Fibroblast of lung (primary cell): ENCODE results near the gene AK1. TPM values are rescaled to one million over a fixed set of nuclear protein-coding genes. Genes with fewer than 3 reads are reported as not detected.

Source experiments
- DNase-seq, 2 donors: peaks; one replicate each; pipeline versions ENCODE4 v3.0.0 to v3.0.0-alpha.2; 2010; ENCODE audit warnings: low read depth in 2 of 2
- H2AFZ ChIP-seq: 2 replicates; pipeline ENCODE4 v1.5.1; 2012; ENCODE audit warnings: low read length, control low read depth, inconsistent platforms
- H3K27ac ChIP-seq: 2 replicates; pipeline ENCODE4 v1.5.1; 2011; ENCODE audit warnings: low read length, control low read depth; ENCODE audit not compliant: insufficient read depth
- H3K27me3 ChIP-seq: 2 replicates; pipeline ENCODE4 v1.5.1; 2011; ENCODE audit warnings: mild to moderate bottlenecking, low read length; ENCODE audit not compliant: control insufficient read depth, insufficient read depth
- H3K36me3 ChIP-seq: 2 replicates; pipeline ENCODE4 v1.5.1; 2011; ENCODE audit warnings: low read length; ENCODE audit not compliant: control insufficient read depth, insufficient read depth
- H3K4me1 ChIP-seq: 2 replicates; pipeline ENCODE4 v1.5.1; 2011; ENCODE audit warnings: low read length; ENCODE audit not compliant: control insufficient read depth, insufficient read depth; ENCODE audit errors: extremely low read depth
- H3K4me2 ChIP-seq: 2 replicates; pipeline ENCODE4 v1.5.1; 2011; ENCODE audit warnings: low read length, control low read depth; ENCODE audit not compliant: insufficient read depth; ENCODE audit errors: extremely low read depth
- H3K4me3 ChIP-seq, 4 experiments: fragments of 200-600 bp in 1 of 4; sonication (generic) in 1 of 4; replicated peaks in 1 of 4; 2 replicates each; pipeline ENCODE4 v1.5.1; 2011 to 2016; ENCODE audit warnings: low read length in 4 of 4, low read depth in 3 of 4, mild to moderate bottlenecking in 3 of 4, control low read depth in 2 of 4, inconsistent platforms in 1 of 4, mixed read lengths in 1 of 4; ENCODE audit not compliant: insufficient read depth in 1 of 4; ENCODE audit errors: control extremely low read depth in 1 of 4
- H3K79me2 ChIP-seq: 2 replicates; pipeline ENCODE4 v1.5.1; 2012; ENCODE audit warnings: mild to moderate bottlenecking, low read length, inconsistent platforms; ENCODE audit not compliant: control insufficient read depth, insufficient read depth
- H3K9ac ChIP-seq: 2 replicates; pipeline ENCODE4 v1.5.1; 2011; ENCODE audit warnings: mild to moderate bottlenecking, low read length, control low read depth; ENCODE audit not compliant: insufficient read depth
- H3K9me3 ChIP-seq: 2 replicates; pipeline ENCODE4 v1.5.1; 2012; ENCODE audit warnings: low read depth, low read length; ENCODE audit not compliant: control insufficient read depth, insufficient read depth
- H4K20me1 ChIP-seq: 2 replicates; pipeline ENCODE4 v1.5.1; 2011; ENCODE audit warnings: low read length; ENCODE audit not compliant: control insufficient read depth, insufficient read depth; ENCODE audit errors: extremely low read depth
- CTCF ChIP-seq, 2 donors: IDR thresholded peaks in 1 of 2; conservative IDR thresholded peaks in 1 of 2; 1 replicate in 1 of 2; 2 replicates in 1 of 2; pipeline ENCODE4 v1.5.1; 2011 to 2012; ENCODE audit warnings: low read length in 2 of 2, control low read depth in 1 of 2, inconsistent platforms in 1 of 2, low read depth in 1 of 2, mild to moderate bottlenecking in 1 of 2
- EZH2 ChIP-seq: IDR thresholded peaks from 2 replicates; pipeline ENCODE4 v1.5.1; 2012; ENCODE audit warnings: low read length, control low read depth, mild to moderate bottlenecking; ENCODE audit errors: missing control alignments
- polyA minus RNA-seq: library from RNA; depleted of rRNA, polyadenylated mRNA; stranded (reverse); fragments of >200 nt; gene quantifications from 2 replicates; pipeline ENCODE4 v1.2.3, GENCODE V29; 2011; ENCODE audit warnings: low replicate concordance
- polyA plus RNA-seq, 2 donors: library from polyadenylated mRNA; depleted of rRNA in 1 of 2; stranded (reverse) in 1 of 2; unstranded in 1 of 2; fragments of >200 nt; gene quantifications; 2 replicates each; pipeline ENCODE4 v1.2.1, GENCODE V29; 2011 to 2012; ENCODE audit warnings: missing spikeins in 1 of 2
- total RNA-seq: library from RNA; depleted of rRNA; stranded (reverse); fragments of >200 nt; gene quantifications from 2 replicates; pipeline ENCODE4 v1.2.1, GENCODE V29; 2014

The AK1 gene
- total RNA-seq (46.7 and 47.6 TPM in 2 replicates), polyA plus RNA-seq (73.1 and 80.6 TPM in 2 replicates), polyA minus RNA-seq (75.8 and 109 TPM in 2 replicates)
- polyA plus RNA-seq (2012) = 139 and 154 TPM in 2 replicates

- Histone ChIP-seq H2AFZ (peak within 1 kb of the TSS; percentile 85), H3K4me1 (peaks cover 20% of the 10 kb centered on the region), H3K4me3 (peak within 1 kb of the TSS; percentile 53 to 76 (median 64)), H3K4me2 (peak within 1 kb of the TSS; percentile 92), H3K36me3 (peaks cover 5% of the 10 kb centered on the region), H3K9ac (peak within 1 kb of the TSS; percentile 48), H3K27ac (peak within 1 kb of the TSS; percentile 75), H3K9me3 (no peaks in the 10 kb centered on the region), H3K79me2 (peaks cover 11% of the 10 kb centered on the region), H3K27me3 (no peaks in the 10 kb centered on the region), H4K20me1 (no peaks in the 10 kb centered on the region)
- peak; percentile 51 to 55 for DNase-seq
- no peak for TF ChIP-seq EZH2
- no peak for TF ChIP-seq CTCF (conservative IDR thresholded peaks at IDR 0.05 in 1 of 2, IDR thresholded peaks at IDR 0.05 in 1 of 2; ENCODE audit: low read depth in 1 of 2, low read length in 2 of 2)
Measured at GRCh38 chr9:127877566-127877998, at the start of gene AK1. TSS of gene AK1 (minus strand) at chr9:127877675. CDS start at chr9:127874617, 3,058 bp downstream.

GRCh38 chr9:127926906-127927200 lies 49.4 kb upstream of the AK1 start:
- Histone ChIP-seq H3K4me3 (peak overlapping the region in 2 of 4 experiments; percentile 19 to 27), H3K4me2 (peak overlapping the region; percentile 49), H3K9me3 (no peaks in the 10 kb centered on the region), H3K79me2 (no peaks in the 10 kb centered on the region), H3K4me1 (peaks cover 25% of the 10 kb centered on the region), H3K36me3 (no peaks in the 10 kb centered on the region), H4K20me1 (no peaks in the 10 kb centered on the region), H3K27me3 (no peaks in the 10 kb centered on the region), H2AFZ (peak overlapping the region; percentile 42), H3K27ac (no peak overlapping the region), H3K9ac (no peak overlapping the region)
- no peak for DNase-seq
- TF ChIP-seq CTCF (conservative IDR thresholded peaks at IDR 0.05 in 1 of 2, IDR thresholded peaks at IDR 0.05 in 1 of 2; ENCODE audit: low read depth in 1 of 2, low read length in 2 of 2) (no peak), EZH2 (no peak)

- Histone ChIP-seq H3K4me1 (peaks cover 21% of the 10 kb centered on the region), H3K27ac (no peak overlapping the region), H3K9me3 (no peaks in the 10 kb centered on the region), H3K9ac (no peak overlapping the region), H3K79me2 (no peaks in the 10 kb centered on the region), H3K27me3 (no peaks in the 10 kb centered on the region), H3K4me3 (peak overlapping the region in 1 of 4 experiments; percentile 27), H2AFZ (peak overlapping the region; percentile 42), H4K20me1 (no peaks in the 10 kb centered on the region), H3K4me2 (no peak overlapping the region), H3K36me3 (no peaks in the 10 kb centered on the region)
- DNase-seq = no peak
- no peak for TF ChIP-seq EZH2
Measured at GRCh38 chr9:127925959-127926905, 48.8 kb upstream of the AK1 start.
